Measurements from ENCODE around the gene HNRNPM. TPM values are rescaled to one million over a fixed set of nuclear protein-coding genes. Genes with fewer than 3 reads are reported as not detected.

HNRNPM gene
- total RNA-seq, 2 donors from 2014 or later = 117 to 155 TPM

DNA sequence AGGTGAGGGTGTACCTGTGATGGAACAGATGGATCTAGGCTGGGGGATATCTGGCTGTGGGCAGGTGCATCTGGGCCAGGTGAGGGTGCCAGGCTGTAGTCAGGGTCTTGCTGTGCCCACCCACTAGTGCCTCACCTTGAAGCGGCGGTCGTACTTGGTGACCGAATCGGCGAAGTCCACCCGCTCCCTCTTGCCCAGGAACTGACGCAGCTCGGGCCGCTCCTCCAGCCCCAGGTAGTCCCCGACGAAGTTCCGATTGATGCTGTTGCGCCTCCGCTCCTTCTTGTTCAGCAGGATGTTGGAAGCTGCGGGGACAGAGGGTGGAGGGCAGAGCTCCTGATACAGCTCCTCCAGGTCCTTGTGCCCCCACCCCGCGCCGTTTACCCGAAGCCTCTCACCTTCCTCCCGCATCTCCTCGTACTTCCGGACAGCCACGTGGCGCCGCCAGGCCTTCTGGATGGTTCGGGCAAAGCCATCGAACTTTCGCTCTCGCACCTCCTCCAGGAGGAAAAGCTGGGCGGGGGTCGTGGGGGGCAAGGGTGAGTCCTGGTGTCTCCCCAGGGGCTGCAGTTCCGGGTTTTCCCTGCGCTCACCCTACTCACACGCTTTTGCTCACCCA lies 85.4 kb downstream of the HNRNPM start:
- ATAC-seq (ENCODE audit: insufficient number of reproducible peaks, low FRiP score, low read depth) = no peak
- TF ChIP-seq, protein P1, sequence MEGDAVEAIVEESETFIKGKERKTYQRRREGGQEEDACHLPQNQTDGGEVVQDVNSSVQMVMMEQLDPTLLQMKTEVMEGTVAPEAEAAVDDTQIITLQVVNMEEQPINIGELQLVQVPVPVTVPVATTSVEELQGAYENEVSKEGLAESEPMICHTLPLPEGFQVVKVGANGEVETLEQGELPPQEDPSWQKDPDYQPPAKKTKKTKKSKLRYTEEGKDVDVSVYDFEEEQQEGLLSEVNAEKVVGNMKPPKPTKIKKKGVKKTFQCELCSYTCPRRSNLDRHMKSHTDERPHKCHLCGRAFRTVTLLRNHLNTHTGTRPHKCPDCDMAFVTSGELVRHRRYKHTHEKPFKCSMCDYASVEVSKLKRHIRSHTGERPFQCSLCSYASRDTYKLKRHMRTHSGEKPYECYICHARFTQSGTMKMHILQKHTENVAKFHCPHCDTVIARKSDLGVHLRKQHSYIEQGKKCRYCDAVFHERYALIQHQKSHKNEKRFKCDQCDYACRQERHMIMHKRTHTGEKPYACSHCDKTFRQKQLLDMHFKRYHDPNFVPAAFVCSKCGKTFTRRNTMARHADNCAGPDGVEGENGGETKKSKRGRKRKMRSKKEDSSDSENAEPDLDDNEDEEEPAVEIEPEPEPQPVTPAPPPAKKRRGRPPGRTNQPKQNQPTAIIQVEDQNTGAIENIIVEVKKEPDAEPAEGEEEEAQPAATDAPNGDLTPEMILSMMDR (IDR thresholded peaks at IDR 0.05) = no peak
- H3K9me3 ChIP-seq = no peaks in the 10 kb centered on the region

DNA sequence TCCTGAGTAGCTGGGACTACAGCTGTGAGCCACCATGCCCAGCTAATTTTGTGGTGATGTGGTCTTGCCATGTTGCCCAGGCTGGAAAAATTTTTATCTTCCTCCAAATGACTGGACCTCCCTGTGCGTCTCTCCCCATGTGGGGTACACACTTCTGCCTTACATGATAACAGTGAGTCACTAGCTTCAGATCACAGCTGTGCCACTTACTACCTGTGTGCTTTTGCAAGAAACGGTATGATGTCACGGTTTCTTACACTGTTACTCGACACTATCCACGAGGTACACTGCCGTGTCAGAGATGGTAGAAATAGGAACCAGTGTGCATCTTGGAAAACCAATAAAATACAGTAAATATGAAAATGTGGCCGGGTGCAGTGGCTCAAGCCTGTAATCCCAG lies 86.7 kb downstream of the HNRNPM start:
- ATAC-seq (ENCODE audit: insufficient number of reproducible peaks, low FRiP score, low read depth) = no peak
- TF ChIP-seq, protein P1 (IDR thresholded peaks at IDR 0.05) = no peak
- no peak for DNase-seq (ENCODE audit: low spot score)
- Histone ChIP-seq H3K4me1 (ENCODE audit: control insufficient read depth in 1 of 2, low read depth in 2 of 2) (peaks cover 0 to 7% of the 10 kb centered on the region in 2 donors), H3K27ac (no peak overlapping the region), H3K9me3 (no peaks in the 10 kb centered on the region), H3K36me3 (no peaks in the 10 kb centered on the region), H3K4me3 (no peak overlapping the region), H3K27me3 (replicated peaks; ENCODE audit: insufficient read depth) (no peaks in the 10 kb centered on the region)

More for the DNA sequence above, 85.4 kb downstream of the HNRNPM start:
- peaks cover 0 to 7% of the 10 kb centered on the region in 2 donors for H3K4me1 ChIP-seq (ENCODE audit: control insufficient read depth in 1 of 2, low read depth in 2 of 2)
- no peak overlapping the region for H3K4me3 ChIP-seq
- H3K36me3 ChIP-seq = no peaks in the 10 kb centered on the region
- no peak overlapping the region for H3K27ac ChIP-seq
- no peaks in the 10 kb centered on the region for H3K27me3 ChIP-seq (replicated peaks; ENCODE audit: insufficient read depth)
- DNase-seq (ENCODE audit: low spot score) = no peak

DNA sequence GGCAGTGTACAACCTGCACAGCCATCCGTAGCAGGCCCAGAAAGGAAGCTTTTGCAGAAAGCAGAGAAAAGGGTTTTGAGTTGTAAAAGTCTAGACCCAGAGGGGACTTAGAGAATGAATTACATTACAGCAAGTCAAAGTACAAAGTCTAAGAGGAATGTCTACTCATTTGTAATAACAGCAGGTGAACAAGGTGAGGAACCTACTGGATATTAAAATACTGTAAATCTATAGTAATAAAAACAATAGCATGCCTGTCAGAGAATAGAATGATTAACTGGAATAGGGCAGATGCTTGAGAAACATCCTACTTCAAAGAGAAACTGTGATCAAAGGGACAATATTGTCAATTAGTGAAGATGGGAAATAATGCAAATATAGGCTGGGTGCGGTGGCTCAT lies 87.5 kb downstream of the HNRNPM start:
- DNase-seq (ENCODE audit: low spot score) (no peak), ATAC-seq (ENCODE audit: insufficient number of reproducible peaks, low FRiP score, low read depth) (no peak)
- Histone ChIP-seq H3K4me1 (ENCODE audit: control insufficient read depth in 1 of 2, low read depth in 2 of 2) (no peaks in the 10 kb centered on the region), H3K36me3 (no peaks in the 10 kb centered on the region), H3K27ac (no peak overlapping the region), H3K4me3 (no peak overlapping the region), H3K27me3 (replicated peaks; ENCODE audit: insufficient read depth) (no peaks in the 10 kb centered on the region), H3K9me3 (no peaks in the 10 kb centered on the region)
- TF ChIP-seq, protein P1 (IDR thresholded peaks at IDR 0.05) = no peak

DNA sequence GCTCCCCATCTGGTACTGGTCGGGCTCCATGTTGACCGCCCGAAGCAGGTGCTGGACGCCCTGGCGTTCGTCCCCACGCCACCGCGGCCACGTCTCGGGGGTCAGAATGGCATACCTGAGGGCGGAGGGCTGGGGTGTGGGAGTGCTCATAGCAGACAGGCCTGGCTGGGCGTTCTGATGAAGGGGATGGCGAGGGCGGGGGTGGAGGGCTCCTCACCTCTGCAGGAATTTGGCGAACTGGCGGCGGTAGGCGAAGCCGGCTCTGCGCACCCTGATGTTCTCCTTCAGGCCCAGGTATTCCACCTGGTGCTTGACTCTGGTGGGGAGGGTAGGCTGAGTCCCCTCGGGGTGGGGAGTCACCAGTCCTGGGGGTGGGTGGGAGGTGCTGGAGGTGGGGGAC lies 91.5 kb downstream of the HNRNPM start:
- DNase-seq (ENCODE audit: low spot score) (no peak), ATAC-seq (ENCODE audit: insufficient number of reproducible peaks, low FRiP score, low read depth) (no peak)
- Histone ChIP-seq H3K36me3 (no peaks in the 10 kb centered on the region), H3K9me3 (no peaks in the 10 kb centered on the region), H3K4me3 (no peak overlapping the region), H3K27ac (no peak overlapping the region), H3K27me3 (replicated peaks; ENCODE audit: insufficient read depth) (no peaks in the 10 kb centered on the region), H3K4me1 (ENCODE audit: control insufficient read depth in 1 of 2, low read depth in 2 of 2) (no peaks in the 10 kb centered on the region)
- TF ChIP-seq, protein P1 (IDR thresholded peaks at IDR 0.05) = no peak

DNA sequence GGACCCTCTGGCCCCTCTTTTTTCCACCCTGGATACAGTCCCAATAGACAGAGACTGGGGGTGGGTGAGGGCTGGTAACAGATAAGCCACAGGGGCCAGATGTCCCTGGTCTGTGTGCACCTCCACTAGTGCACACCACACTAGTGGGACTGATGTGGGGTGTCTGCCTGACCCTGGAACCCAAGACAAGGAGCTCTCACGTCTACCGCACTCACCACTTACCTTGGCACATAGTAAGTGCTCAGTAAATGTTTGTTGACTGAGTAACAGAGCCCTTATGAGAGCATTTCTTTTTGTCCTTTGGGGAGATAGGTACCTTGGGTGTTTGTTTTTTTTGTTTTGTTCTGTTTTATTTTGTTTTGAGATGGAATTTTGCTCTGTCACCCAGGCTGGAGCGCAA lies 92.3 kb downstream of the HNRNPM start:
- no peak for DNase-seq (ENCODE audit: low spot score)
- TF ChIP-seq, protein P1 (IDR thresholded peaks at IDR 0.05) = no peak

More for the DNA sequence above, 92.3 kb downstream of the HNRNPM start:
- ATAC-seq (ENCODE audit: insufficient number of reproducible peaks, low FRiP score, low read depth) = no peak
- H3K27me3 ChIP-seq (replicated peaks; ENCODE audit: insufficient read depth) = no peaks in the 10 kb centered on the region
- no peaks in the 10 kb centered on the region for H3K4me1 ChIP-seq (ENCODE audit: control insufficient read depth in 1 of 2, low read depth in 2 of 2)
- no peak overlapping the region for H3K4me3 ChIP-seq
- H3K9me3 ChIP-seq = no peaks in the 10 kb centered on the region
- H3K36me3 ChIP-seq = no peaks in the 10 kb centered on the region
- no peak overlapping the region for H3K27ac ChIP-seq

Other genes starting within 250 kb of the HNRNPM start
- gene CERS4, start 235.6 kb upstream of the HNRNPM start, total RNA-seq = 10 to 100 TPM; 21.9 to 29.7 TPM
- 10 to 100 TPM; 21.7 to 58.1 TPM for gene CD320, start 136.6 kb upstream of the HNRNPM start, total RNA-seq
- 10 to 100 TPM in 1 of 2 donors, 1 to 10 TPM in 1; 9.2 to 22.2 TPM for gene NDUFA7, start 123.6 kb upstream of the HNRNPM start, total RNA-seq
- gene RPS28, start 123.5 kb upstream of the HNRNPM start, total RNA-seq = 100 to 1,000 TPM; 146 to 179 TPM
- gene KANK3, start 101.7 kb upstream of the HNRNPM start, total RNA-seq = 10 to 100 TPM; 10.0 to 13.0 TPM
- gene ANGPTL4, start 80.8 kb upstream of the HNRNPM start, total RNA-seq = 10 to 100 TPM; 29.9 to 99.1 TPM
- gene RAB11B, start 54.6 kb upstream of the HNRNPM start, total RNA-seq = 10 to 100 TPM; 53.4 to 69.3 TPM
- gene MARCHF2, start 31.7 kb upstream of the HNRNPM start, total RNA-seq = 100 to 1,000 TPM; 165 to 294 TPM
- gene PRAM1, start 57.7 kb downstream of the HNRNPM start, total RNA-seq = 1 to 10 TPM in 1 of 2 donors, under 1 TPM in 1; 0.28 to 1.2 TPM
- 10 to 100 TPM in 1 of 2 donors, 1 to 10 TPM in 1; 6.5 to 10.6 TPM for gene ZNF414, start 69.2 kb downstream of the HNRNPM start, total RNA-seq
- gene MYO1F, start 132.5 kb downstream of the HNRNPM start, total RNA-seq = 10 to 100 TPM; 29.6 to 33.9 TPM
- gene ADAMTS10, start 165.7 kb downstream of the HNRNPM start, total RNA-seq = 100 to 1,000 TPM; 164 to 214 TPM
- not detected for gene NFILZ, start 185.7 kb downstream of the HNRNPM start, total RNA-seq